C4-2B (cell line): ENCODE results near the gene BIK.

Experiments used
- H3K27ac ChIP-seq: fragments of 450-650 bp; 2 replicates; pipeline ENCODE4 v1.5.1; 2017
- ZFX ChIP-seq: fragments of 450-650 bp; IDR thresholded peaks from 2 replicates; pipeline ENCODE4 v1.6.1; 2017
- TF ChIP-seq, protein P1 (sequence below): fragments of 450-650 bp; conservative IDR thresholded peaks from 2 replicates; pipeline ENCODE4 v1.5.1; 2017; ENCODE audit warnings: mild to moderate bottlenecking

Gene BIK

GRCh38 chr22:43129426-43130425 is 19.2 kb downstream of the BIK start:
- H3K27ac ChIP-seq: no peak overlapping the region

DNA sequence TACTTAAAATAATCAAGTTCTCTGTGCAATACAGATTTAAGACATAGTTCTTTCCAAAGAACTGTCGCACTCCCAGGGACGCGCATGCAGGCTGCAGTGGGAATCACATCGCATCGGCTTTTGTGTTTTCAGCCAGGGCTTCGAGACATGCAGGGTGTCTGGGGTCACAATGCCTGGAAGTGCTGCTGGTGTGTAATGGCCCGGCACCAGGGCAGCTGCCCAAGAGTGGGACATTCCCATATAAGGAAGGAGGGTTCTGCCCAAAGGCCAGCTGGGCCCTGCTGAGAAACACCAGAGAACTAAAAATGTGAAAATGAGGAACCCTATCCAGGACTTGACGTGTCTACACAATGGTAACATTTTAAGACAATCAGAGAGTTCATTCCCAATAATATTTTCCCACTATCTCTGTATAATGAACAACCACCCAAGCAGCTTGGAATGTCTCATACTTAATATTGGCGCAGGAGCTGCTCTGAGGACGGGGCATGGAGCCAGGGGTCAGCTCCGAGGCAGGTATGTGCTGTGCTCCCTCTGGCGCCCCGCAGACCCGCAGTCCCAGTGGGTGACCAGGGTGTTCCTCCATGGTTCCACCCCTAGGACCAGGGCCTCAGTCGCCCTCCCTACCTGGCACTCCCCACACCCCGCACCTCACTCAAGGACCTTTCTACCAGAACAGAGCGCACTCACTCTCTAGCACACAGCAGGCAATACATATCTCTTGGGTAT is 21.4 kb downstream of the BIK start:
- no peak overlapping the region for H3K27ac ChIP-seq
- TF ChIP-seq, protein P1, sequence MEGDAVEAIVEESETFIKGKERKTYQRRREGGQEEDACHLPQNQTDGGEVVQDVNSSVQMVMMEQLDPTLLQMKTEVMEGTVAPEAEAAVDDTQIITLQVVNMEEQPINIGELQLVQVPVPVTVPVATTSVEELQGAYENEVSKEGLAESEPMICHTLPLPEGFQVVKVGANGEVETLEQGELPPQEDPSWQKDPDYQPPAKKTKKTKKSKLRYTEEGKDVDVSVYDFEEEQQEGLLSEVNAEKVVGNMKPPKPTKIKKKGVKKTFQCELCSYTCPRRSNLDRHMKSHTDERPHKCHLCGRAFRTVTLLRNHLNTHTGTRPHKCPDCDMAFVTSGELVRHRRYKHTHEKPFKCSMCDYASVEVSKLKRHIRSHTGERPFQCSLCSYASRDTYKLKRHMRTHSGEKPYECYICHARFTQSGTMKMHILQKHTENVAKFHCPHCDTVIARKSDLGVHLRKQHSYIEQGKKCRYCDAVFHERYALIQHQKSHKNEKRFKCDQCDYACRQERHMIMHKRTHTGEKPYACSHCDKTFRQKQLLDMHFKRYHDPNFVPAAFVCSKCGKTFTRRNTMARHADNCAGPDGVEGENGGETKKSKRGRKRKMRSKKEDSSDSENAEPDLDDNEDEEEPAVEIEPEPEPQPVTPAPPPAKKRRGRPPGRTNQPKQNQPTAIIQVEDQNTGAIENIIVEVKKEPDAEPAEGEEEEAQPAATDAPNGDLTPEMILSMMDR: no peak
- no peak for TF ChIP-seq ZFX

More at GRCh38 chr22:43129426-43130425, 19.2 kb downstream of the BIK start:
- no peak for TF ChIP-seq ZFX
- TF ChIP-seq, protein P1: no peak

DNA sequence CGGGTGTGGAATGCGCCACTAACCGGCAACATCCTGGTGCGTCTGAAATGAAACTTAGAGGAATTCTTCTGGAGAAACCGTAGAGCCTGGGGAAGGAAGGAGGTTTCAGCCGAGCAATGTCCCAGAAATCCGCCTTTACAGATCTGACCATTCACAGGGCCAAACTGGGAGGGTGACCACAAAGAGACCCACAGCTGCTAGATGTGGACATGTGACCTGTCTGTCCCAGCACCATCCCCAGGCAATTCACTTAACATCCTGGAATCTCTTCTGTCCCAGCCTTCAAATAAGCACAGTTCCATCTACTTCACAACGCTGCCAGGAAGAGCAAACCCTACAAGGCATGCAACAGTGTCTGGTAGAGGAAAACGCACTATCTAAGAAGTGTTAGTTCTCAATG is 22.9 kb downstream of the BIK start:
- TF ChIP-seq, protein P1: no peak
- TF ChIP-seq ZFX: no peak

DNA sequence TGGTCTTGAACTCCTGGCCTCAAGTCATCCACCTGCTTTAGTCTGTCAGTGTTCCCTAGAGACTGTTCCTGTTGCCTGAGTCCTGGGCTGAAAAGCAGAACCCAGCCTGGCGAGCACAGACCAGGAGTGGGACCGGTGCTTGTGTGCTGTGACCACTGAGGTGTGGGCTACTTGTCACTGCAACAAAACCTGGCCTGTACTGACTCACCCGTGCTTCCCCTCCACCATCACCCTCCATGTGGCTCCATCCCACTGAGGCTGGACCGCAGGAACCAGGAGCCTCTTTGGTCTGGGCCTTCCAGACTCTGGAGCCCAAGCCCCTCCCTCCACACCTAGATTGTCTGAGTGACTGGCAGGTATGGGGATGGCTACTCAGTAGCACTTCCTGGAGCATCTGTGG is 24.0 kb downstream of the BIK start:
- H3K27ac ChIP-seq: no peak overlapping the region
- TF ChIP-seq, protein P1: no peak
- TF ChIP-seq ZFX: no peak

More for the DNA sequence above, 22.9 kb downstream of the BIK start:
- H3K27ac ChIP-seq: no peak overlapping the region

DNA sequence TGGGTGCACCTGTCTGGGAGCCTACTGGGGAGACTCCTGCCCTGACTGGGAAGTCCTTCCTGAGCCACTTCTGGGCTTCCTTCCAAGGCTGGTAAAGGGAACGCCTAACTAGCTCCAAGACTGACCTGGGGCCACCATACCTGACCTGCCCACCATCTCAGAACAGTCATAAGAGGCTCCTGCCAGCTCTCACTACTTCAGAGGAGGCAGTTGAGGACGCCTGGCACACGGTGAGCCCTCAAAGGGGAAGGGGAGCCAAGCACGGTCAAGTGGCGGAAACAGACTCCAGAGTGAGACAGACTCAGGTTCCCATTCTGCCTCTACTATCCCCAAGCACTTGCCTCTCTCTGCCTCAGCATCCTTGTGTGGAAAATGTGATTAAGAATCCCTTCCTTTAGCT is 25.0 kb downstream of the BIK start:
- TF ChIP-seq, protein P1: no peak
- no peak for TF ChIP-seq ZFX
- no peak overlapping the region for H3K27ac ChIP-seq

GRCh38 chr22:43136255-43136654 is 25.7 kb downstream of the BIK start:
- no peak overlapping the region for H3K27ac ChIP-seq
- TF ChIP-seq, protein P1: peak; percentile 77
- no peak for TF ChIP-seq ZFX

GRCh38 chr22:43136801-43137200 is 26.3 kb downstream of the BIK start:
- no peak overlapping the region for H3K27ac ChIP-seq
- TF ChIP-seq ZFX: no peak
- TF ChIP-seq, protein P1: no peak
